OCI-LY7 (cell line): Measurements from ENCODE around the gene HMCN1.

Experiments
- CTCF ChIP-seq: fragments of 200-600 bp; sonication (generic); conservative IDR thresholded peaks from 2 replicates; pipeline ENCODE4 v1.5.1; 2014; ENCODE audit warnings: mild to moderate bottlenecking, antibody characterized with exemption, low read length, moderate library complexity, mixed read lengths
- EZH2phosphoT487 ChIP-seq: fragments of 200-600 bp; sonication (generic); IDR thresholded peaks from 2 replicates; pipeline ENCODE4 v1.6.1; 2018; ENCODE audit warnings: low read depth, borderline replicate concordance, mild to moderate bottlenecking, mixed run types, antibody characterized with exemption, low read length, moderate library complexity, mixed read lengths

GRCh38 chr1:185813401-185813979 lies 79.3 kb downstream of the HMCN1 start:
- TF ChIP-seq CTCF (peak; percentile 82), EZH2phosphoT487 (no peak)
